Endothelial cell of umbilical vein (primary cell): ENCODE results near the gene HELZ2.

Experiments
- CTCF ChIP-seq, 2 donors: IDR thresholded peaks; 1 replicate in 1 of 2; 2 replicates in 1 of 2; pipeline ENCODE4 v1.5.1; 2011; ENCODE audit warnings: low read length in 2 of 2, mild to moderate bottlenecking in 2 of 2, moderate library complexity in 2 of 2, control low read depth in 1 of 2, inconsistent platforms in 1 of 2, low read depth in 1 of 2; ENCODE audit not compliant: insufficient read depth in 1 of 2; ENCODE audit errors: extremely low read depth in 1 of 2
- EZH2 ChIP-seq: IDR thresholded peaks from 2 replicates; pipeline ENCODE4 v1.6.1; 2012; ENCODE audit warnings: borderline replicate concordance, low read depth, mild to moderate bottlenecking, moderate library complexity, low read length, inconsistent platforms; ENCODE audit not compliant: severe bottlenecking
- FOS ChIP-seq: IDR thresholded peaks from 2 replicates; pipeline ENCODE4 v1.6.1; 2011; ENCODE audit warnings: mild to moderate bottlenecking, low read length, moderate library complexity, borderline replicate concordance; ENCODE audit not compliant: insufficient read depth
- GATA2 ChIP-seq: IDR thresholded peaks from 2 replicates; pipeline ENCODE4 v1.7.0; 2011; ENCODE audit warnings: low read depth, mild to moderate bottlenecking, moderate library complexity, mixed read lengths, low read length; ENCODE audit not compliant: insufficient read length, insufficient read depth
- JUN ChIP-seq: IDR thresholded peaks from 2 replicates; pipeline ENCODE4 v1.6.1; 2011; ENCODE audit warnings: borderline replicate concordance, low read depth; ENCODE audit not compliant: insufficient read length, insufficient read depth
- MAX ChIP-seq: IDR thresholded peaks from 2 replicates; pipeline ENCODE4 v1.6.1; 2011; ENCODE audit not compliant: insufficient read depth, insufficient read length
- MYC ChIP-seq: IDR thresholded peaks from one replicate; pipeline ENCODE4 v1.6.1; 2011; ENCODE audit warnings: mild to moderate bottlenecking, low read depth, low read length
- POLR2A ChIP-seq: IDR thresholded peaks from 2 replicates; pipeline ENCODE4 v1.6.1; 2012; ENCODE audit warnings: low read depth, mild to moderate bottlenecking, control low read depth, low read length
- POLR2AphosphoS5 ChIP-seq: IDR thresholded peaks from 2 replicates; pipeline ENCODE4 v1.6.1; 2012; ENCODE audit warnings: low read depth, mild to moderate bottlenecking, control low read depth, low read length, moderate library complexity; ENCODE audit not compliant: insufficient read depth

- no peak for TF ChIP-seq POLR2AphosphoS5
- TF ChIP-seq CTCF (IDR thresholded peaks at IDR 0.05; ENCODE audit: extremely low read depth in 1 of 2, insufficient read depth in 1 of 2, low read depth in 1 of 2, low read length in 2 of 2): no peak
- TF ChIP-seq POLR2A: no peak
- no peak for TF ChIP-seq EZH2
- TF ChIP-seq MAX: no peak
- TF ChIP-seq MYC: no peak
- no peak for TF ChIP-seq FOS
- no peak for TF ChIP-seq JUN
- no peak for TF ChIP-seq GATA2
Measured at GRCh38 chr20:63574829-63575743, 1.0 kb upstream of the HELZ2 start.
